GM13977 (cell line): ENCODE results near the gene FAN1.

Source experiments
- DNase-seq: peaks from one replicate; pipeline ENCODE4 v3.0.0; 2012; ENCODE audit warnings: low spot score
- in situ Hi-C: fragments of 300-500 bp; cut with MboI; formaldehyde crosslinking; loops from one replicate; pipeline ENCODE4 v1.12.0; 2022; ENCODE audit warnings: low sequenced_read_pairs, low pct_unique_long_range_greater_than_20kb, mixed read lengths, inconsistent platforms; ENCODE audit not compliant: unreplicated experiment
- TF ChIP-seq, protein P1 (sequence below): IDR thresholded peaks from 2 replicates; pipeline ENCODE4 v1.5.1; 2012; ENCODE audit warnings: mild to moderate bottlenecking, control low read depth; ENCODE audit not compliant: insufficient read depth; ENCODE audit errors: extremely low read depth, missing control alignments

The FAN1 gene

GRCh38 chr15:30901889-30902288, 1.8 kb upstream of the FAN1 start:
- in situ Hi-C loops: no loop called here
- TF ChIP-seq, protein P1, sequence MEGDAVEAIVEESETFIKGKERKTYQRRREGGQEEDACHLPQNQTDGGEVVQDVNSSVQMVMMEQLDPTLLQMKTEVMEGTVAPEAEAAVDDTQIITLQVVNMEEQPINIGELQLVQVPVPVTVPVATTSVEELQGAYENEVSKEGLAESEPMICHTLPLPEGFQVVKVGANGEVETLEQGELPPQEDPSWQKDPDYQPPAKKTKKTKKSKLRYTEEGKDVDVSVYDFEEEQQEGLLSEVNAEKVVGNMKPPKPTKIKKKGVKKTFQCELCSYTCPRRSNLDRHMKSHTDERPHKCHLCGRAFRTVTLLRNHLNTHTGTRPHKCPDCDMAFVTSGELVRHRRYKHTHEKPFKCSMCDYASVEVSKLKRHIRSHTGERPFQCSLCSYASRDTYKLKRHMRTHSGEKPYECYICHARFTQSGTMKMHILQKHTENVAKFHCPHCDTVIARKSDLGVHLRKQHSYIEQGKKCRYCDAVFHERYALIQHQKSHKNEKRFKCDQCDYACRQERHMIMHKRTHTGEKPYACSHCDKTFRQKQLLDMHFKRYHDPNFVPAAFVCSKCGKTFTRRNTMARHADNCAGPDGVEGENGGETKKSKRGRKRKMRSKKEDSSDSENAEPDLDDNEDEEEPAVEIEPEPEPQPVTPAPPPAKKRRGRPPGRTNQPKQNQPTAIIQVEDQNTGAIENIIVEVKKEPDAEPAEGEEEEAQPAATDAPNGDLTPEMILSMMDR: no peak
- DNase-seq: no peak

DNA sequence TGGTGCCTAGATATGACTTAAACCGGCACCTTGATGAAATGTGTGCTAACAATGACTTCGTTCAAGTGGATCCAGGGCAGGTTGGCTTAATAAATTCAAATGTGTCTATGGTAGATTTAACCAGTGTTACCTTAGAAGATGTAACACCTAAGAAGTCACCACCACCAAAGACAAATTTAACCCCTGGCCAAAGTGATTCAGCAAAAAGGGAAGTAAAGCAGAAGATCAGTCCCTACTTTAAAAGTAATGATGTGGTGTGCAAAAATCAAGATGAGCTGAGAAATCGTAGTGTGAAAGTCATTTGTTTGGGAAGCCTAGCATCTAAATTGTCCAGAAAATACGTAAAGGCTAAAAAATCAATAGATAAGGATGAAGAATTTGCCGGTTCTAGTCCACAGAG, 1.1 kb downstream of the FAN1 start:
- no peak for DNase-seq
- TF ChIP-seq, protein P1: no peak
- in situ Hi-C loops: no loop called here

DNA sequence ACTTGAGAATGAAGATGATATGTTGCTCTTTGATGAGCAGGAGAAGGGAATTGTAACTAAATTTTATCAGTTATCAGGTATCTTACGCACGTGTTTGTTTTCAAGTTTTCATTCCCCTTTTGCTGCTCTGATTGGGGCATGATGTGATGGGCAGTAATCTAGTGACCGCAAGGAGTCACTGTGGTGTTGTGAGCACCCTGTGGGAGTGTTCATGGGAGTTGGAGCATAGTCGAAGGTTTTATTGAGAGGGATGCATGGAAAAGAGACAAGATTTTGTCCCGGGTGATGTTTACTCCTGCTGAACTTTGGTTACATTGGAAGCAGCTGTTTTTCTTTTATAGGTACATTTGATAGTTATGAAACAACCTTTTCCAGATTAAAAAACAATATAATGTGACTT, 2.1 kb downstream of the FAN1 start:
- TF ChIP-seq, protein P1: no peak
- DNase-seq: no peak
- in situ Hi-C loops: no loop called here

DNA sequence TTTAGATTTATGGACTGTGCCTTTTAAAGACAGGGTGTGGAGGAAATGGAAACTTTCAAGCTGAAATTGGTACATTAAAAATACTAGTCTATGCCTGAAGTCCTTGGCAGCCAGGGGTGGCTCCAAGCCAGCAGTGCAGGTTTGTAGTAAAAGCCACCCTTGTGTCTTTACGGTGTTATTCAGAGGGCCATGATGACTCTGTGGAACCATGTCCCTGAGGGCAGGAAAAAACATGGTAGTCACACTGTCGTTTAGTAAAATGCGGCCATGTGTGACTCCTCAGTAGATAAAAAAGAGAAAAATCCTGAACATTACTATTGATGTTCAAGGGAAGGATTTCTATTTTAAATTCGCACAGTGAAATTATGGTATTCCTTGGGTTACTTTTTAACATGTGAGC, 2.7 kb downstream of the FAN1 start:
- DNase-seq: no peak
- TF ChIP-seq, protein P1: no peak
- in situ Hi-C loops: no loop called here

DNA sequence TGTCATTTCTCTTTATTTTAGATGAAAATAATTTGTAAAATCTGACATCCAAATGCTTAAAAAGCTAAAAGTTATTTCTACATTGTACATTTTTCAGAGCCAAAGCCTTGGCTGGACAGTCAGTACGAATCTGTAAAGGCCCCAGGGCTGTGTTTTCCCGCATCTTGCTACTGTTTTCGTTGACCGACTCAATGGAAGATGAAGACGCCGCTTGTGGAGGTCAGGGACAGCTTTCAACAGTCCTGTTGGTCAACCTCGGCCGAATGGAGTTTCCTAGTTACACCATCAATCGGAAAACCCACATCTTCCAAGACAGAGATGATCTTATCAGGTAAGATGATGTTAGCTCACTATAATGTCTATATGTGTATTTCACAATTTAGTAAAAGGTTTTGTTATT, 10.0 kb downstream of the FAN1 start:
- TF ChIP-seq, protein P1: no peak
- DNase-seq: no peak
- in situ Hi-C loops: no loop called here

- no peak for DNase-seq
- in situ Hi-C loops: no loop called here
- TF ChIP-seq, protein P1: no peak
These were observed 13.3 kb downstream of the FAN1 start for GRCh38 chr15:30917013-30917412.

GRCh38 chr15:30917675-30918074, 14.0 kb downstream of the FAN1 start:
- DNase-seq: no peak
- TF ChIP-seq, protein P1: no peak

More at GRCh38 chr15:30917675-30918074, 14.0 kb downstream of the FAN1 start:
- in situ Hi-C loops: no loop called here
